ENCODE measurements around the gene CDC42EP5. TPM values are rescaled to one million over a fixed set of nuclear protein-coding genes. Genes with fewer than 3 reads are reported as not detected.

The CDC42EP5 gene
- polyA plus RNA-seq, 1 of the 3 experiments (the other 2 are of a cell fraction): 13.5 TPM

DNA sequence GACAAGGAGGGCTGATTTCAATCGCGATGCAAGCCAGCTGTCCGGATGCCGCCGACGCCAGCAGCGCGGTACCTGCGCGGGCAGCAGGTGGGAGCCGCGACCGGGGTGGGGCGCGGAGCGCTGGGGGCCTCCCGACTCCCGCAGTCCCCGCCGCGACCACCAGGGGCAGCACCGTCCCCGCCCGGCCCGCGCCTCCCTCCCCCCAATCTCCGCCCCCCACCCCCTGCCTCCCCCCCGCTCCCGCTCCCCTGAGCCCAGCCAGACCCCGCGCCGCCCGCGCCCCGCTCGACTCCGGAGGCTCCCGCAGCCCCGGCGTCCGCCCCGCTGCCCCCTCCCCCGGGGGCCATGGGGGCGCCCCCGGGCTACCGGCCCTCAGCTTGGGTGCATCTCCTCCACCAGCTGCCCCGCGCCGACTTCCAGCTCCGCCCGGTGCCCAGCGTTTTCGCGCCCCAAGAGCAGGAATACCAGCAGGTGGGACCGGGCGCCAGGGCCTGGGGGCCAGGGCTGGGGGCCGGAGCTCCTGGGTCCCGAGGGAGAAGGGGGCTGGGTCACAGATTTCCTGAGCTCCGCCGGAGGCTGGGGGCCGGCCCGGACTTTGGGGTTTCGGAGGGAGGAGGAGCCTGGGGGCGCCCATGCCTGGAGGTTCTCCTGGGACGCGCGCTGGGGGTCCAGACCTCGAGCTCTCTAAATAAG lies 57.7 kb downstream of the CDC42EP5 start, which contains the start of gene TTYH1:
Gene TTYH1, plus strand, starts transcription at position 257 of the 693 bp plus-strand sequence. Its CDS starts 89 bp downstream, at position 346.
- H3K4me2 ChIP-seq: no peak within 1 kb of the TSS
- no peak within 1 kb of the TSS for H3K4me3 ChIP-seq (ENCODE audit: low read depth in 2 of 2, low read length in 1 of 2)
- no peaks in the 10 kb centered on the region for H3K79me2 ChIP-seq (ENCODE audit: insufficient read depth)
- H2AFZ ChIP-seq (ENCODE audit: low read depth): no peak within 1 kb of the TSS
- TF ChIP-seq, protein P1, sequence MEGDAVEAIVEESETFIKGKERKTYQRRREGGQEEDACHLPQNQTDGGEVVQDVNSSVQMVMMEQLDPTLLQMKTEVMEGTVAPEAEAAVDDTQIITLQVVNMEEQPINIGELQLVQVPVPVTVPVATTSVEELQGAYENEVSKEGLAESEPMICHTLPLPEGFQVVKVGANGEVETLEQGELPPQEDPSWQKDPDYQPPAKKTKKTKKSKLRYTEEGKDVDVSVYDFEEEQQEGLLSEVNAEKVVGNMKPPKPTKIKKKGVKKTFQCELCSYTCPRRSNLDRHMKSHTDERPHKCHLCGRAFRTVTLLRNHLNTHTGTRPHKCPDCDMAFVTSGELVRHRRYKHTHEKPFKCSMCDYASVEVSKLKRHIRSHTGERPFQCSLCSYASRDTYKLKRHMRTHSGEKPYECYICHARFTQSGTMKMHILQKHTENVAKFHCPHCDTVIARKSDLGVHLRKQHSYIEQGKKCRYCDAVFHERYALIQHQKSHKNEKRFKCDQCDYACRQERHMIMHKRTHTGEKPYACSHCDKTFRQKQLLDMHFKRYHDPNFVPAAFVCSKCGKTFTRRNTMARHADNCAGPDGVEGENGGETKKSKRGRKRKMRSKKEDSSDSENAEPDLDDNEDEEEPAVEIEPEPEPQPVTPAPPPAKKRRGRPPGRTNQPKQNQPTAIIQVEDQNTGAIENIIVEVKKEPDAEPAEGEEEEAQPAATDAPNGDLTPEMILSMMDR (IDR thresholded peaks at IDR 0.05): peak; percentile 33
- TF ChIP-seq, protein P2, sequence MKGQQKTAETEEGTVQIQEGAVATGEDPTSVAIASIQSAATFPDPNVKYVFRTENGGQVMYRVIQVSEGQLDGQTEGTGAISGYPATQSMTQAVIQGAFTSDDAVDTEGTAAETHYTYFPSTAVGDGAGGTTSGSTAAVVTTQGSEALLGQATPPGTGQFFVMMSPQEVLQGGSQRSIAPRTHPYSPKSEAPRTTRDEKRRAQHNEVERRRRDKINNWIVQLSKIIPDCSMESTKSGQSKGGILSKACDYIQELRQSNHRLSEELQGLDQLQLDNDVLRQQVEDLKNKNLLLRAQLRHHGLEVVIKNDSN (IDR thresholded peaks at IDR 0.05; ENCODE audit: borderline replicate concordance, low read depth): no peak
- no peak within 1 kb of the TSS for H3K27ac ChIP-seq (ENCODE audit: low read depth in 2 of 2, low read length in 1 of 2)
- ChIA-PET POLR2A (no interaction called here), CTCF (interaction anchor here (0.6 to 2.2 kb wide), 5 partner anchors 10 to 622 kb away, joined by 3 to 8 read pairs (median 4); no protein-coding TSS in a partner anchor)
- no peaks in the 10 kb centered on the region for H3K36me3 ChIP-seq (replicated peaks in 1 of 2; ENCODE audit: control insufficient read depth in 1 of 2, insufficient read depth in 2 of 2, low read length in 1 of 2)
- H4K20me1 ChIP-seq (ENCODE audit: insufficient read depth): no peaks in the 10 kb centered on the region
- 9% methylated on average over 9 of the region's 68 CpGs for WGBS (ENCODE audit: low lambda C conversion rate)
- H3K4me1 ChIP-seq (ENCODE audit: control insufficient read depth in 1 of 2, insufficient read depth in 2 of 2, low read depth in 1 of 2, low read length in 1 of 2): no peaks in the 10 kb centered on the region
- no peaks in the 10 kb centered on the region for H3K9me3 ChIP-seq
- DNase-seq: peak; percentile 88
- H3K9ac ChIP-seq: no peak within 1 kb of the TSS
- no peaks in the 10 kb centered on the region for H3K9me2 ChIP-seq
- H3K27me3 ChIP-seq (ENCODE audit: insufficient read depth): peaks cover 50% of the 10 kb centered on the region
- H3F3A ChIP-seq (replicated peaks; ENCODE audit: insufficient read depth): peaks cover 5% of the 10 kb centered on the region

Small RNA genes within 50 kb of the gene (small RNA-seq; reads per million reads assigned to genes)
- gene AC245884.3: 0 reads per million in 7 experiments

Other genes with a start within 250 kb of the CDC42EP5 start
- not detected in 2 replicates for gene LILRA6, start 230.5 kb downstream of the CDC42EP5 start, polyA plus RNA-seq (2012; rRNA removed)
- not detected in 2 replicates for gene LILRB5, start 216.0 kb downstream of the CDC42EP5 start, polyA plus RNA-seq (2012; rRNA removed)
- gene LILRB2, start 192.2 kb downstream of the CDC42EP5 start, polyA plus RNA-seq (2012; rRNA removed): not detected in 2 replicates
- gene LILRA5, start 160.1 kb downstream of the CDC42EP5 start, polyA plus RNA-seq (2012; rRNA removed): not detected in 2 replicates
- not detected in 2 replicates for gene LILRA4, start 134.1 kb downstream of the CDC42EP5 start, polyA plus RNA-seq (2012; rRNA removed)
- gene LAIR1, start 108.4 kb downstream of the CDC42EP5 start, polyA plus RNA-seq (2012; rRNA removed): not detected in 2 replicates
- 0.05 and 0.21 TPM in 2 replicates for gene TTYH1, start 57.8 kb downstream of the CDC42EP5 start, polyA plus RNA-seq (2012; rRNA removed)
- gene LENG8, start 24.1 kb downstream of the CDC42EP5 start, polyA plus RNA-seq (2012; rRNA removed): 84.0 and 89.1 TPM in 2 replicates
- gene LENG9, start 9.5 kb downstream of the CDC42EP5 start, polyA plus RNA-seq (2012; rRNA removed): 0.20 and 0.21 TPM in 2 replicates
- gene LAIR2, start 29.5 kb upstream of the CDC42EP5 start, polyA plus RNA-seq (2012; rRNA removed): not detected in 2 replicates
- not detected in 2 replicates for gene LILRA2, start 100.5 kb upstream of the CDC42EP5 start, polyA plus RNA-seq (2012; rRNA removed)
- gene LILRA1, start 120.3 kb upstream of the CDC42EP5 start, polyA plus RNA-seq (2012; rRNA removed): not detected in 2 replicates
- not detected in 2 replicates for gene LILRB1, start 157.2 kb upstream of the CDC42EP5 start, polyA plus RNA-seq (2012; rRNA removed)
- gene LILRB4, start 189.7 kb upstream of the CDC42EP5 start, polyA plus RNA-seq (2012; rRNA removed): not detected in 2 replicates